Heart right ventricle (tissue), 16 donors: ENCODE data around the gene DAB1. TPM values are rescaled to one million over a fixed set of nuclear protein-coding genes. Genes with fewer than 3 reads are reported as not detected.

Experiments
- ATAC-seq, 8 donors: fragments of 200-7000 bp; cut with Tn5 transposase; one replicate each; pipeline ENCODE4 v1.9.1; 2020; ENCODE audit warnings: mild to moderate bottlenecking in 8 of 8, moderate library complexity in 8 of 8, moderate number of reproducible peaks in 1 of 8
- DNase-seq, 2 donors: peaks; one replicate each; pipeline ENCODE4 v3.0.0-alpha.2; 2020
- H3K27ac ChIP-seq, 10 donors: fragments of 200-600 bp; sonication (generic) in 2 of 10; one replicate each; pipeline versions ENCODE4 v1.5.0 to v1.8.0; 2020 to 2022; ENCODE audit warnings: mild to moderate bottlenecking in 3 of 10
- H3K27me3 ChIP-seq, 7 donors: fragments of 200-600 bp; one replicate each; pipeline ENCODE4 v1.8.0; 2021 to 2022; ENCODE audit warnings: mild to moderate bottlenecking in 2 of 7
- H3K36me3 ChIP-seq, 9 donors: fragments of 200-600 bp; sonication (generic) in 1 of 9; one replicate each; pipeline versions ENCODE4 v1.5.0 to v1.8.0; 2020 to 2022; ENCODE audit warnings: mild to moderate bottlenecking in 2 of 9
- H3K4me1 ChIP-seq, 9 donors: fragments of 200-600 bp; sonication (generic) in 1 of 9; one replicate each; pipeline versions ENCODE4 v1.5.0 to v1.8.0; 2020 to 2022; ENCODE audit warnings: mild to moderate bottlenecking in 4 of 9
- H3K4me3 ChIP-seq, 10 donors: fragments of 200-600 bp; sonication (generic) in 2 of 10; one replicate each; pipeline versions ENCODE4 v1.5.0 to v1.8.0; 2020 to 2022; ENCODE audit warnings: mild to moderate bottlenecking in 7 of 10, moderate library complexity in 2 of 10
- H3K9me3 ChIP-seq, 11 donors: fragments of 200-600 bp in 10 of 11; sonication (generic) in 2 of 11; one replicate each; pipeline versions ENCODE4 v1.5.0 to v1.8.0; 2013 to 2022; ENCODE audit warnings: mild to moderate bottlenecking in 2 of 11, control low read depth in 1 of 11, moderate library complexity in 1 of 11
- WGBS, 2 donors: extraction: QIAGEN DNeasy Blood & Tissue Kit; methylation state at CpG; one replicate each; pipeline ENCODE4 v1.1.7; 2013; ENCODE audit warnings: inconsistent platforms in 1 of 2; 5-methylcytosine and 5-hydroxymethylcytosine counted together
- intact Hi-C, 10 donors: fragments of 100-400 bp; cut with DNase I; formaldehyde crosslinking; loops; one replicate each; pipeline versions ENCODE4 v1.11.1 to v1.14.2; 2022
- polyA plus RNA-seq, 2 donors: library from polyadenylated mRNA; stranded (reverse); fragments of 200-250 nt; gene quantifications; one replicate each; pipeline ENCODE4 v1.2.3, GENCODE V29; 2013
- total RNA-seq, 10 donors: library from RNA; stranded (reverse); fragmentation: NEBNext Ultra II Directional in 3 of 10; extraction: Animal tissue kit (Norgen Biotek cat#: 25700) in 3 of 10; gene quantifications; one replicate each; pipeline versions ENCODE4 v1.2.1 to v1.2.4, GENCODE V29; 2021 to 2023
- TF ChIP-seq, protein P1 (sequence below), 9 donors: fragments of 200-600 bp; sonication (generic) in 2 of 9; IDR thresholded peaks; one replicate each; pipeline versions ENCODE4 v1.5.0 to v1.8.0; 2021 to 2022; ENCODE audit warnings: antibody characterized with exemption in 9 of 9, mild to moderate bottlenecking in 5 of 9, moderate library complexity in 1 of 9
- donor health status: Arrhythmogenic right ventricular cardiomyopathy.
- donor health status: ischemic (EF 13 %, LVEDD 7.1; RV severe dilation, severe dysfunction).
- donor health status: healthy with polysubstance abuse.
- donor health status: DM: no; HTN: yes; CAD: no.
- donor health status: DM: no; HTN: no; CAD: no.
- donor health status: ischemic (EF 25% LVEDD 6.9; RV normal size, moderate dysfunction).
- donor health status: ischemic (EF 25% LVEDD 5.7; RV mildly dilated, moderate dysfunction).
- donor health status: healthy.
- donor health status: DM: yes; HTN: yes; CAD: no.
- donor health status: Ischemic cardiomyopathy.
- donor health status: ischemic (EF 35%, LVEDD 5.7; RV mildly dilated, moderate dysfunction).
- donor health status: nonischemic (EF 11% LVEDD 7.7; RV severe dilation, severe dysfunction).
- donor health status: DM: yes; HTN: yes; CAD: no.
- donor health status: PGD.
- donor health status: ischemic (EF 29% LVEDD 5.4; RV normal size, mild dysfunction).
- donor health status: nonischemic (EF 23%, LVEDD 6.1; RV moderate dilation, normal function).

DAB1 gene
- total and polyA plus RNA-seq, 12 donors: 0.16 to 25.5 (median 8.1) TPM

DNA sequence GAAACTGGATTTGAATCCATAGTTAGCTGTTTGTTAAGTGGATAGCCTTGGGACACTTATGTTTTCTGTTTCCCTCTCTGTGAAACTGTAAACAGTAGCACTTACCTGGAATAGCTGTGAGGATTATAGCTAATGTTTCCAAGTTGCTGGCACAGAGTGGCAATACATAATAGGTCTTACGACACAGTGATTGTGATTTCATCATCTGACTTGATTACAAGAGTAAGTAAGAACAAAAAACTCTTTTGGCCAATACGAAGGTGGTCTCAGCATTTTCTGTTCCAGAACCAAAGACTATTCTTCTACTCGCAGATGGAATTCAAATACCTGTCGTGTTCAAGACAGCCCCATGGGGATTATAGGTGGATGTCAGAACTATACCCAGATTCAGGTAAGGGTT is 460.2 kb downstream of the DAB1 start:
- peaks cover 0 to 3% (median 0%) of the 10 kb centered on the region in 7 donors for H3K27me3 ChIP-seq
- H3K4me3 ChIP-seq: no peak overlapping the region
- ATAC-seq: no peak
- intact Hi-C loops: loop anchor here in 2 of 10 donors (10.0 kb wide), 2 partner anchors 109 to 129 kb away; partner anchors contain the start of gene C8A (in 1 of the 2)
- H3K27ac ChIP-seq: no peak overlapping the region
- no peak for DNase-seq
- TF ChIP-seq, protein P1, sequence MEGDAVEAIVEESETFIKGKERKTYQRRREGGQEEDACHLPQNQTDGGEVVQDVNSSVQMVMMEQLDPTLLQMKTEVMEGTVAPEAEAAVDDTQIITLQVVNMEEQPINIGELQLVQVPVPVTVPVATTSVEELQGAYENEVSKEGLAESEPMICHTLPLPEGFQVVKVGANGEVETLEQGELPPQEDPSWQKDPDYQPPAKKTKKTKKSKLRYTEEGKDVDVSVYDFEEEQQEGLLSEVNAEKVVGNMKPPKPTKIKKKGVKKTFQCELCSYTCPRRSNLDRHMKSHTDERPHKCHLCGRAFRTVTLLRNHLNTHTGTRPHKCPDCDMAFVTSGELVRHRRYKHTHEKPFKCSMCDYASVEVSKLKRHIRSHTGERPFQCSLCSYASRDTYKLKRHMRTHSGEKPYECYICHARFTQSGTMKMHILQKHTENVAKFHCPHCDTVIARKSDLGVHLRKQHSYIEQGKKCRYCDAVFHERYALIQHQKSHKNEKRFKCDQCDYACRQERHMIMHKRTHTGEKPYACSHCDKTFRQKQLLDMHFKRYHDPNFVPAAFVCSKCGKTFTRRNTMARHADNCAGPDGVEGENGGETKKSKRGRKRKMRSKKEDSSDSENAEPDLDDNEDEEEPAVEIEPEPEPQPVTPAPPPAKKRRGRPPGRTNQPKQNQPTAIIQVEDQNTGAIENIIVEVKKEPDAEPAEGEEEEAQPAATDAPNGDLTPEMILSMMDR (IDR thresholded peaks at IDR 0.05): no peak
- no peaks in the 10 kb centered on the region for H3K4me1 ChIP-seq
- no peaks in the 10 kb centered on the region for H3K9me3 ChIP-seq
- WGBS, 2 donors: 84 to 93% methylated on average over 4 of the region's 4 CpGs
- H3K36me3 ChIP-seq: no peaks in the 10 kb centered on the region

DNA sequence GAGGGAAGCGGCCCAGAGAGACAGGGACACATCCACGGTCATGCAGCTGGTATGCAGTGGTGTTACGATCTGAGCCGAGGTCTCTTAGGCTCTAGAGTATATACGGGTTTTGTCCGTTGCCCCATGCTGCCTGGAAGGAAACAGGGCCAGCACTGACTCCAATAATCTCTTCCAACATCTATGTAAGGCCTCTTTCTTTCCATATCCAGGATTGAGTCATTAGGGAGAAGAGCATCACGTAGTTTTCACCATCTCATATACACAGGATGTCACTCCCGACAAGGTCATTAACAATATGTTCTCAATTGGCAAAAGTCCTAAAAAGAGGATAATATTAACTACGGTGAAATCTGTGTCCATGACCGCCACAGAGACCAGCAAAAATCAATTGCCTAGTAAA is 462.4 kb downstream of the DAB1 start:
- H3K4me3 ChIP-seq: no peak overlapping the region
- WGBS, 2 donors: 72 to 76% methylated on average over 10 of the region's 10 CpGs
- H3K9me3 ChIP-seq: no peaks in the 10 kb centered on the region
- DNase-seq: no peak
- H3K4me1 ChIP-seq: no peaks in the 10 kb centered on the region
- ATAC-seq: no peak
- H3K27ac ChIP-seq: no peak overlapping the region
- no peaks in the 10 kb centered on the region for H3K36me3 ChIP-seq
- peaks cover 0 to 6% (median 0%) of the 10 kb centered on the region in 7 donors for H3K27me3 ChIP-seq
- TF ChIP-seq, protein P1 (IDR thresholded peaks at IDR 0.05): no peak
- intact Hi-C loops: loop anchor here in 2 of 10 donors (10.0 kb wide), 2 partner anchors 107 to 127 kb away; partner anchors contain the start of gene C8A (in 1 of the 2)

DNA sequence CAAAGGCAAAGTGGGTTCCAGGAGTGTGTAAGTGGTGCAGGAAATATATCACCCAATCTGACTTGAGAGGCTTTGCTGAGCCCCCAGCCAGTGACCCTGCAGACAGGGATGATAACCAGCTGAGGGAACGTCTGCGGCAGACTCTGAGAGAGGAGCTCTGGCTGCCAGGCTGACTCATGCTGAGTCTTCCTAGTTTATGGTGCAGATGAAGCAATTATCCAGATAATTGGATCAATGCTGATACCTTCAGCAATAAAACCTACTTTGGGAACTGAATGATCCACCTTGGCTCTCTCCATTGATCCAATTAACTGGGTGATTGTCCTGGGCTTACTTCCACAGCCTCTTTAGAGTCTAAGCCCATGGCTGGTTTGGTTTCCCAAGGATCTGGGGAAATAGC is 465.3 kb downstream of the DAB1 start:
- H3K27me3 ChIP-seq: peaks cover 0 to 8% (median 0%) of the 10 kb centered on the region in 7 donors
- intact Hi-C loops: no loop called here
- DNase-seq (no peak), ATAC-seq (no peak)
- no peaks in the 10 kb centered on the region for H3K4me1 ChIP-seq
- WGBS, 2 donors: 58 to 74% methylated on average over 2 of the region's 2 CpGs
- H3K9me3 ChIP-seq: no peaks in the 10 kb centered on the region
- H3K4me3 ChIP-seq: no peak overlapping the region
- no peaks in the 10 kb centered on the region for H3K36me3 ChIP-seq
- TF ChIP-seq, protein P1 (IDR thresholded peaks at IDR 0.05): no peak
- no peak overlapping the region for H3K27ac ChIP-seq

DNA sequence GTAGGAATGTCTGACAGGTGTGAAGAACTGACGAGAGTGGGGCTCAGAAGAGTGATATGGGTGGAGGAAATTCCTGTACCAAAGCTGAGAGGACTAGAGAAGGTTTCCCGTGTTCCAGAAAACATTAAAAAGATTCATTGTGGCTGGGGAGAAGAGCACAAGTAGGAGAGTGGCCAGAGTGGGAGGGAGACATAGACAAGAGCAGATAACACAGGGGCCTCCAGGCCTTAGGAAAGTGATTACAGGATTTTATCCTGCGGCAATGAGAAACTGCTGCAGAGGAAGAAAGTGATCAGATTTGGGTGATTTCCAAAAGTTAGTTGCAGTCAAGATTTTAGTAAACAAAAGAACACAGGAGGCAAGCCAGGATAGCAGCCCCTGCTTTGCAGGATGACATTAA is 465.9 kb downstream of the DAB1 start:
- 44 to 48% methylated on average over 3 of the region's 3 CpGs for WGBS, 2 donors

More for the DNA sequence above, 465.9 kb downstream of the DAB1 start:
- no peaks in the 10 kb centered on the region for H3K36me3 ChIP-seq
- DNase-seq (no peak), ATAC-seq (no peak)
- TF ChIP-seq, protein P1 (IDR thresholded peaks at IDR 0.05): no peak
- H3K4me3 ChIP-seq: no peak overlapping the region
- no peaks in the 10 kb centered on the region for H3K9me3 ChIP-seq
- H3K27ac ChIP-seq: no peak overlapping the region
- intact Hi-C loops: no loop called here
- no peaks in the 10 kb centered on the region for H3K4me1 ChIP-seq
- H3K27me3 ChIP-seq: peaks cover 0 to 13% (median 0%) of the 10 kb centered on the region in 7 donors
